K562 (cell line): Measurements from ENCODE around the gene ZNF33A. TPM values are rescaled to one million over a fixed set of nuclear protein-coding genes. Genes with fewer than 3 reads are reported as not detected.

Experiments used
- HDAC2 ChIP-seq: fragments of 450-650 bp; IDR thresholded peaks from 2 replicates; pipeline ENCODE4 v1.6.1; 2016; ENCODE audit warnings: mild to moderate bottlenecking
- MAZ ChIP-seq, 2 experiments: fragments of 450-650 bp in 1 of 2; sonication (generic) in 1 of 2; formaldehyde crosslinking; IDR thresholded peaks in 1 of 2; conservative IDR thresholded peaks in 1 of 2; 2 replicates each; pipeline versions ENCODE4 v1.4.0 to v1.5.0; 2020; ENCODE audit warnings: mild to moderate bottlenecking in 1 of 2, missing genetic modification reagents in 1 of 2
- MBD1 ChIP-seq: fragments of 250-450 bp; sonication (Bioruptor Pico); IDR thresholded peaks from 2 replicates; pipeline ENCODE4 v1.8.0; 2022; ENCODE audit warnings: inconsistent platforms
- MBD2 ChIP-seq: sonication (generic); IDR thresholded peaks from 2 replicates; pipeline ENCODE4 v1.6.1; 2016; ENCODE audit warnings: low read depth, borderline replicate concordance
- MED1 ChIP-seq: sonication (generic); formaldehyde crosslinking; IDR thresholded peaks from 2 replicates; pipeline ENCODE4 v1.8.1; 2023; ENCODE audit warnings: missing genetic modification reagents, borderline replicate concordance
- NEUROD1 ChIP-seq: fragments of 150-350 bp; IDR thresholded peaks from 2 replicates; pipeline ENCODE4 v1.6.1; 2014; ENCODE audit warnings: borderline replicate concordance, low read length, low read depth; ENCODE audit not compliant: partially characterized antibody
- PATZ1 ChIP-seq: fragments of 250-450 bp; sonication (Bioruptor Pico); IDR thresholded peaks from 2 replicates; pipeline ENCODE4 v1.5.0; 2020; ENCODE audit warnings: mild to moderate bottlenecking, borderline replicate concordance
- SOX6 ChIP-seq: fragments of 450-650 bp; IDR thresholded peaks from 2 replicates; pipeline ENCODE4 v1.6.1; 2014; ENCODE audit warnings: mild to moderate bottlenecking
- SRF ChIP-seq, 2 experiments: fragments of 250-450, 450-650 bp in 1 of 2; sonication (Bioruptor Pico) in 1 of 2; sonication (generic) in 1 of 2; formaldehyde crosslinking; IDR thresholded peaks; 2 replicates each; pipeline versions ENCODE4 v1.5.0 to v1.5.1; 2020 to 2022; ENCODE audit warnings: mild to moderate bottlenecking in 1 of 2, missing genetic modification reagents in 1 of 2
- SRSF9 ChIP-seq: fragments of 200-400 bp; formaldehyde crosslinking; IDR thresholded peaks from 2 replicates; pipeline ENCODE4 v1.6.1; 2017; ENCODE audit warnings: low read depth, low read length, borderline replicate concordance
- STAG1 ChIP-seq: sonication (generic); formaldehyde crosslinking; IDR thresholded peaks from 2 replicates; pipeline ENCODE4 v1.5.0; 2020; ENCODE audit warnings: missing genetic modification reagents, borderline replicate concordance
- ZFP30 ChIP-seq: fragments of 250-450 bp; sonication (Bioruptor Pico); IDR thresholded peaks from 2 replicates; pipeline ENCODE4 v1.8.0; 2022; ENCODE audit warnings: moderate library complexity, mild to moderate bottlenecking, inconsistent platforms, borderline replicate concordance
- ZNF3 ChIP-seq: fragments of 250-450 bp; sonication (Bioruptor Pico); IDR thresholded peaks from 2 replicates; pipeline ENCODE4 v1.5.0; 2021; ENCODE audit warnings: mild to moderate bottlenecking, moderate library complexity
- ZNF780A ChIP-seq: fragments of 250-450 bp; sonication (Bioruptor Pico); IDR thresholded peaks from 2 replicates; pipeline ENCODE4 v1.5.0; 2021; ENCODE audit warnings: mild to moderate bottlenecking
- ZZZ3 ChIP-seq: fragments of 450-650 bp; IDR thresholded peaks from 2 replicates; pipeline ENCODE4 v1.6.1; 2016; ENCODE audit warnings: antibody characterized with exemption, mild to moderate bottlenecking, moderate library complexity
- polyA plus RNA-seq, 8 experiments: library from polyadenylated mRNA; depleted of rRNA in 4 of 8; stranded (reverse) in 5 of 8; unstranded in 3 of 8; fragments of >200 nt; fragmentation: Nextera tagmentation in 2 of 8; fragmentation: Illumina TruSeq in 1 of 8; extraction: Ambion mirVana in 2 of 8; extraction: Trizol in 1 of 8; gene quantifications; 2 replicates each; pipeline versions ENCODE4 v1.2.1 to v1.2.3, GENCODE V29; 2011 to 2014; ENCODE audit warnings: inconsistent platforms in 1 of 8, missing spikeins in 1 of 8
- total RNA-seq, 7 experiments: library from RNA; depleted of rRNA in 6 of 7; stranded (reverse); fragments of >200 nt in 6 of 7; fragmentation: Illumina TruSeq in 2 of 7; extraction: Trizol in 2 of 7; gene quantifications; 2 replicates each; pipeline versions ENCODE4 v1.2.1 to v1.2.3, GENCODE V29; 2011 to 2021; ENCODE audit warnings: low replicate concordance in 1 of 7
- TF ChIP-seq, protein P1 (sequence below): fragments of 150-350 bp; IDR thresholded peaks from 2 replicates; pipeline ENCODE4 v1.6.1; 2014; ENCODE audit warnings: low read depth, mild to moderate bottlenecking, low read length, borderline replicate concordance
- TF ChIP-seq, protein P2 (sequence below): IDR thresholded peaks from 2 replicates; pipeline ENCODE4 v1.6.1; 2011; ENCODE audit not compliant: insufficient read length; ENCODE audit errors: extremely low read depth
- TF ChIP-seq, protein P3 (sequence below): fragments of 450-650 bp; formaldehyde crosslinking; IDR thresholded peaks from 2 replicates; pipeline ENCODE4 v1.4.0; 2020; ENCODE audit warnings: mild to moderate bottlenecking

The ZNF33A gene
- total and polyA plus RNA-seq, 9 of the 15 experiments (the other 6 are each of a cell fraction or from before 2014, with no cell fraction given) = 8.1 to 27.5 (median 16.4) TPM

GRCh38 chr10:38010119-38010903 is at the start of gene ZNF33A (continued):
- 0 out of 2 replicates have a peak, but pooled peaks have one; percentile 7 for TF ChIP-seq SOX6
- no peak for TF ChIP-seq MED1
- TF ChIP-seq, protein P1, sequence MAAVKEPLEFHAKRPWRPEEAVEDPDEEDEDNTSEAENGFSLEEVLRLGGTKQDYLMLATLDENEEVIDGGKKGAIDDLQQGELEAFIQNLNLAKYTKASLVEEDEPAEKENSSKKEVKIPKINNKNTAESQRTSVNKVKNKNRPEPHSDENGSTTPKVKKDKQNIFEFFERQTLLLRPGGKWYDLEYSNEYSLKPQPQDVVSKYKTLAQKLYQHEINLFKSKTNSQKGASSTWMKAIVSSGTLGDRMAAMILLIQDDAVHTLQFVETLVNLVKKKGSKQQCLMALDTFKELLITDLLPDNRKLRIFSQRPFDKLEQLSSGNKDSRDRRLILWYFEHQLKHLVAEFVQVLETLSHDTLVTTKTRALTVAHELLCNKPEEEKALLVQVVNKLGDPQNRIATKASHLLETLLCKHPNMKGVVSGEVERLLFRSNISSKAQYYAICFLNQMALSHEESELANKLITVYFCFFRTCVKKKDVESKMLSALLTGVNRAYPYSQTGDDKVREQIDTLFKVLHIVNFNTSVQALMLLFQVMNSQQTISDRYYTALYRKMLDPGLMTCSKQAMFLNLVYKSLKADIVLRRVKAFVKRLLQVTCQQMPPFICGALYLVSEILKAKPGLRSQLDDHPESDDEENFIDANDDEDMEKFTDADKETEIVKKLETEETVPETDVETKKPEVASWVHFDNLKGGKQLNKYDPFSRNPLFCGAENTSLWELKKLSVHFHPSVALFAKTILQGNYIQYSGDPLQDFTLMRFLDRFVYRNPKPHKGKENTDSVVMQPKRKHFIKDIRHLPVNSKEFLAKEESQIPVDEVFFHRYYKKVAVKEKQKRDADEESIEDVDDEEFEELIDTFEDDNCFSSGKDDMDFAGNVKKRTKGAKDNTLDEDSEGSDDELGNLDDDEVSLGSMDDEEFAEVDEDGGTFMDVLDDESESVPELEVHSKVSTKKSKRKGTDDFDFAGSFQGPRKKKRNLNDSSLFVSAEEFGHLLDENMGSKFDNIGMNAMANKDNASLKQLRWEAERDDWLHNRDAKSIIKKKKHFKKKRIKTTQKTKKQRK = no peak
- no peak for TF ChIP-seq ZNF3
- TF ChIP-seq MBD2 = peak; percentile 18; the same call in 1 of the 2 replicates
- TF ChIP-seq STAG1 (CRISPR knock-in tag) = no peak; the same call in 1 of the 2 replicates
- TF ChIP-seq, protein P2, sequence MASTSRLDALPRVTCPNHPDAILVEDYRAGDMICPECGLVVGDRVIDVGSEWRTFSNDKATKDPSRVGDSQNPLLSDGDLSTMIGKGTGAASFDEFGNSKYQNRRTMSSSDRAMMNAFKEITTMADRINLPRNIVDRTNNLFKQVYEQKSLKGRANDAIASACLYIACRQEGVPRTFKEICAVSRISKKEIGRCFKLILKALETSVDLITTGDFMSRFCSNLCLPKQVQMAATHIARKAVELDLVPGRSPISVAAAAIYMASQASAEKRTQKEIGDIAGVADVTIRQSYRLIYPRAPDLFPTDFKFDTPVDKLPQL = no peak
- no peak for TF ChIP-seq SRF (CRISPR knock-in tag; IDR thresholded peaks at IDR 0.05)
- no peak for TF ChIP-seq ZZZ3
- peak; percentile 44; the same call in 1 of the 2 replicates for TF ChIP-seq HDAC2
- TF ChIP-seq MBD1 (CRISPR knock-in tag) = no peak
- no peak for TF ChIP-seq MAZ (CRISPR knock-in tag; conservative IDR thresholded peaks at IDR 0.05 in 1 of 2, IDR thresholded peaks at IDR 0.05 in 1 of 2)
- no peak for TF ChIP-seq ZNF780A (CRISPR knock-in tag)
- no peak for TF ChIP-seq SRSF9
- TF ChIP-seq ZFP30 (CRISPR knock-in tag) = no peak
- TF ChIP-seq, protein P3, sequence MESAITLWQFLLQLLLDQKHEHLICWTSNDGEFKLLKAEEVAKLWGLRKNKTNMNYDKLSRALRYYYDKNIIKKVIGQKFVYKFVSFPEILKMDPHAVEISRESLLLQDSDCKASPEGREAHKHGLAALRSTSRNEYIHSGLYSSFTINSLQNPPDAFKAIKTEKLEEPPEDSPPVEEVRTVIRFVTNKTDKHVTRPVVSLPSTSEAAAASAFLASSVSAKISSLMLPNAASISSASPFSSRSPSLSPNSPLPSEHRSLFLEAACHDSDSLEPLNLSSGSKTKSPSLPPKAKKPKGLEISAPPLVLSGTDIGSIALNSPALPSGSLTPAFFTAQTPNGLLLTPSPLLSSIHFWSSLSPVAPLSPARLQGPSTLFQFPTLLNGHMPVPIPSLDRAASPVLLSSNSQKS = no peak
- peak; percentile 31 for TF ChIP-seq NEUROD1
- TF ChIP-seq PATZ1 (CRISPR knock-in tag) = no peak
